HuH-7.5 (cell line): Measurements from ENCODE around the gene NETO2.
"Not testable (repeated sequence)": the region's sequence is repeated elsewhere in the genome, so short reads cannot be mapped to it uniquely, and the experiment has no call there.

ENCODE experiments used
- DNase-seq: peaks from one replicate; pipeline ENCODE4 v3.0.0; 2011; ENCODE audit warnings: low spot score

NETO2 gene, protein sequence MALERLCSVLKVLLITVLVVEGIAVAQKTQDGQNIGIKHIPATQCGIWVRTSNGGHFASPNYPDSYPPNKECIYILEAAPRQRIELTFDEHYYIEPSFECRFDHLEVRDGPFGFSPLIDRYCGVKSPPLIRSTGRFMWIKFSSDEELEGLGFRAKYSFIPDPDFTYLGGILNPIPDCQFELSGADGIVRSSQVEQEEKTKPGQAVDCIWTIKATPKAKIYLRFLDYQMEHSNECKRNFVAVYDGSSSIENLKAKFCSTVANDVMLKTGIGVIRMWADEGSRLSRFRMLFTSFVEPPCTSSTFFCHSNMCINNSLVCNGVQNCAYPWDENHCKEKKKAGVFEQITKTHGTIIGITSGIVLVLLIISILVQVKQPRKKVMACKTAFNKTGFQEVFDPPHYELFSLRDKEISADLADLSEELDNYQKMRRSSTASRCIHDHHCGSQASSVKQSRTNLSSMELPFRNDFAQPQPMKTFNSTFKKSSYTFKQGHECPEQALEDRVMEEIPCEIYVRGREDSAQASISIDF

GRCh38 chr16:47143677-47144558 lies at the start of gene NETO2:
Gene NETO2 (minus strand): TSS chr16:47143945. CDS start chr16:47143612, 333 bp downstream.
- peak; percentile 65 for DNase-seq

- no peak for DNase-seq
These were observed 38.6 kb upstream of the NETO2 start for GRCh38 chr16:47182318-47182717.

DNA sequence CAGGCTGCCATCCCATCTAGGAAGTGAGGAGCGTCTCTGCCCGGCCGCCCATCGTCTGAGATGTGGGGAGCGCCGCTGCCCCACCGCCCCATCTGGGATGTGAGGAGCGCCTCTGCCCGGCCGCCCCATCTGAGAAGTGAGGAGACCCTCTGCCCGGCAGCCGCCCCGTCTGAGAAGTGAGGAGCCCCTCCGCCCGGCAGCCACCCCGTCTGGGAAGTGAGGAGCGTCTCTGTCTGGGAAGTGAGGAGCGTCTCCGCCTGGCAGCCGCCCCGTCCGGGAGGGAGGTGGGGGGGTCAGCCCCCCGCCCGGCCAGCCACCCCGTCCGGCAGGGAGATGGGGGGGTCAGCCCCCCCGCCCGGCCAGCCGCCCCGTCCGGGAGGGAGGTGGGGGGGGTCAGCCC lies 37.3 kb upstream of the NETO2 start:
- not testable (repeated sequence) for DNase-seq

GRCh38 chr16:47180073-47180472 lies 36.3 kb upstream of the NETO2 start:
- DNase-seq = no peak

GRCh38 chr16:47175152-47175551 lies 31.4 kb upstream of the NETO2 start:
- no peak for DNase-seq

DNA sequence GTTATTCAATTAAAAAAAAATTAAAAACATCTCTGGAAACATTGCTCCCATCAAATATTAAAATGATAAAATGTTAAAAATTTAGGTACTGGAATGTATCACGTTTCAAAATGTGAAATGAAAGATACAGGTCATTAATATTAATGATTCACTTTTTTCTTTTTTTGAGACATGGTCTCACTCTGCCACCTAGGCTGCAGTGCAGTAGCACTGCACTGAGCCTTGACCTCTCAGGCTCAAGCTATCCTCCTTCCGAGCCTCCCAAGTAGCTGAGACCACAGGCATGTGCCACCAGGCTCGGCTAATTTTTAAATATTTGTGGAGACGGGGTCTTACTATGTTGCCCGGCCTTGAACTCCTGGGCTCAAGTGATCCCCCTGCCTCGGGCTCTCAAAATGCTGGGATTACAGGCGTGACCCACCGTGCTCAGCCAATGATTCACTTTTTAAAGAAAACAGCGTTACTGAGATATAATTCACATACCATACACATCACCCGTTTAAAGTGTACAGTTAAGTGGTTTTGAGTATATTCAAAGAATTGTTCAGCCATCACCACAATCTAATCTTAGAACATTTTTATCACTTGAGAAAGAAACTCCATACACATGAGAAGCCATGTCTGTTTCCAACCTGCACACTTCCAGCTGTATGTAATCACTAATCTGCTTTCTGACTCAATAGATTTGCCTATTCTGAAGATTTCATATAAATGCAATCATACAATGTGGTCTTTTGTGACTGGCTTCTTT lies 19.1 kb upstream of the NETO2 start:
- no peak for DNase-seq

DNA sequence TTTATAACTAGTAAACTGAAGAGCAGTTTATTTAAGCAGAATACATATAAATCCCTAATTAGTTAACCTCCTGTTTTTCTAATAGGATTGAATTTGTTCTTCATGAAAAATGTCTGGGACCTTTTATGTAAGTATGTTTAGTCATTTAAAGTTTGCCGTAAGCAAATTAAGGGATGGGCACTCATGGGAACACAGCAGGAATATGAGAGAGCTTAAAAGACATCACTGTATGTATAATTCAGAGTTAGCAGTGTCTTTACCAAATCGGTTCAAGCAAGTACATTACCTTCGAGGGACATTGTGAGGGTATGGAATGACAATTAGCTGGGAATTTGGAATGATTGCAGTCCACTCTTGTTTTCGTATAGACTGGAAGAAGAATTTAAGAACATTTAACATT lies 17.7 kb upstream of the NETO2 start:
- DNase-seq = no peak

DNA sequence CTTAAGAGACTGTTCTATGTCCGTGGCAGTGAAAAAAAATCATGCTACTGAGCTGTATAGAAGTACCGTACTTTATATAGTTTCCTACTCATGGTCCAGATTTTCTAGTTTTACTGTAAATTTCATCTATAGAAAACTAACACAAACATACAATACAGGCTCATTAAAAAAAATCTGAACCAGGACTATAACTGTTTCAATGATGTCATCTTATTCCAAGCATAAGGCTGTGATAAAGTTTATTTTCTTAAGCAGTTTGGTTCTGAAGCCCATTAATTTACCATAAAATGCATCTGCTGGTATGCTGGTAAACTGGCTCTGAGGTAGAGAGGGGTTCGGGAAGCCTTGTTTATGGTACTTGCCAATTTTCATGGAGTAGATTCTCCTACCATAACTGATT lies 16.7 kb upstream of the NETO2 start:
- no peak for DNase-seq

DNA sequence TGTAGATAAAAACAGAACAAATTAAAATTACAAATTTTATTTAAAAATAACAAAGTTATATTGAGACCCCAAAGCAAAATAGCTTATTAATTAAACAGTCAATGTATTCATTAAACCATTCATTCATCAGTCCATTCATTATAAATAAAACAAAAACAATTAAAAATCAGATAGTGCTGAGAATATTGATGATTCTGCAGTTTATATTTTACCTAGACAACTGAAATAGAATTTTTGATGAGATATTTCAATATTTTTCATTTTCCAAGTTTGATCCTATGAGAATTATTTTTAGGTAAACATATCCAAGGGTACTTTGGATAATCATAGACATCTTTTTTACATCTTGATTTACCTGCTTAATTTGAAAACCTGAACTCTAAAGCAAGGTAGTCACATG lies 15.2 kb upstream of the NETO2 start:
- DNase-seq = no peak

DNA sequence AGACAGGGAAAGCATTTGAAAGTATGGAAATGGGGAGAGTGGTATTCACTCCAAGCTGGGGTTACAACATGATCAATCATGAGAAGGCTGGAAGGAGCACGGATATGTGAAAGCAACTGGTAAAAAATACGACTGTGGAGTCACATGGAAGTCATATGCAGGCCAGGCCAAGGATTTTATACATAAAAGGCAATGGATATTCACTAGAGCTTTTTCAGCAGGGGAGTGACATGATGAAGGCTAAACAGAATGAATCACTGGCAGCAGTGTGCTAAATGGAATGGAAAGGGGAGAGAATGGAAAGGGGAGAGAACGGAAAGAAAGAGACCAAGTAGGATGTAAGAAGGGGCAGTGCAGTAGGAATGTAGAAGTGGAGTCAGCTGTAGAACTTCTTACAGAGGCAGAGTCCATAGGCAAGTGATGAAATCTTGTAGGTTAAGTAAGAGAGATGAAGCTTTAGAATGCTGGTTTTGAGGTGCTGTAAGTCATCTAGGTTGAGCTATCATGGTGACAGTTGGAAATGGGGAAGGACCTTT lies 13.0 kb upstream of the NETO2 start:
- no peak for DNase-seq

GRCh38 chr16:47152501-47152900 lies 8.8 kb upstream of the NETO2 start:
- not testable (repeated sequence) for DNase-seq

DNA sequence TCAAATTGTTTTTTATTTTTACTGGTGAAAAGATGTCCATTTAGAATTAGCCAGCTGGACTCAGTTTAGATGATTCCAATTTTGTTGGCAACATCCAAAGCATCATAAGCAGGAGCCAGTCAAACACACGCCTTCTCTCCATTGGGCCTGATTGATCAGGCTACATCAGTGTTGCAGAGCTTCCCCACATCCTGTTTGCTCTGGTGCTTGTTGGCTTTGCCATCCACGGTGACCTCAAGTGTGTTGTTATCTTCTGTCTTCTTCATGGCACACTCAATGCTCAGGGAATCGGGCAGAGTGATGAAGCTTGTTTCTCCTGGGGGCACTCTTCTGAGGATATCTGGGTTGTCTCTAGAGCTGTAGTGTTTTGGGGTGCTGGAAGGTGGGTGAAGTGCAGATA lies 6.3 kb upstream of the NETO2 start:
- DNase-seq = no peak

- no peak for DNase-seq
These were observed 773 bp upstream of the NETO2 start for GRCh38 chr16:47144559-47144877.

DNA sequence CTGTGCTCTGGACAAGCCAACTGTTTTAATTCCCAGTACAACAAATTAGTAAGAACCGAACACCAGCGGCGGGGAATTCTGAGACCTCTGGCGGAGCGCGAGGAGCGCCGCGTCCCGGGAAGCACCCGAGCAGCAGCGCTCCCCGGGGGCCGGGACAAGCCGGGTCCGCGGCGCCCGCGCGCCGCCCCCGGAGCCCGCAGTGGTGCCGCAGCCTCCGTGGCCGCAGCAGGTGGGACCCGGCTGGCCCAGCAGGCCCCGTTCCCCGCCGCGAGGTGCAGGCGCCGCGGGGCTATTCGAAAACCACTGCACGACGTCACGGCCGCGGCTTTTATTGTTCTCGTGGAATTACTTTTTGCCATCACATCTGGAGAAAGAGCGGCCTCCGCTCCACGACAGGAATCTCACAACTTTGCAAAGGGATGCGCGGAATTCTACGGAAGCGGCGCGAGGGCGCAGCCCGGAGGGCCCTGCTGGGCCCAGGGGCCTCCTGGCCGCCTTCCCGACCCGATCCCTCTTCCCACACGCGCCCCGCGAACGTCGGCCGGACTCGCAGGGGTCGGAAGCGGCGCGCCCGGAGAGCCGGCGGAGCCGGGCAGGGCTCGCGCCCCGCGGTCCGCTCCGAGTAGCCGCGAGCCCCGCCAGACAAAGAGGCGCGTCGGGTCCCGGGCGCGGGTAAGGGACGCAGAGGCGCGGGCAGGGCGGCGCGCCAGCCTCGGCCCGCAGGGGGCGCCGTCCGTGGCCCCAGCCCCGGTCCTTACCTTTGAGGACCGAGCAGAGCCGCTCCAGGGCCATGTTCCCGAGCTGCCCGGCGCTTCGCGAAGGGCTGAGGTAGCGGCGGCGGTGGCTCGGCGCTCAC lies 696 bp downstream of the NETO2 start:
- DNase-seq = peak; percentile 54

DNA sequence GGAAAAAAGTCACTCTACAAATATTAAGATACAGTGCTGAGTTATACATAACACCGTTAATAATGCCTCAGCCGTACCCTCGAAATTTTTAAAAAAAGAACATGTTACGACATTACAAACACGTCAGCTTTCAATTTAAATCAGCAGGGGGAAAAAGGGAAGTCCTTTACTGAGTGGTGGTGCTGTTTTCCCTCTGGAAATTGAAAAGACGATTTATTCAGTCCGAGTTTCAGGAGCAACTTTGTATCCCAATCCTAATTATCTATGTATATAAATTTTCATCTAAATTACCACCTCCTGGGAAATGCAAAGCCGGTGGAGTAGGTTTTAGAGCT lies 1.3 kb downstream of the NETO2 start:
- DNase-seq = peak; percentile 16

DNA sequence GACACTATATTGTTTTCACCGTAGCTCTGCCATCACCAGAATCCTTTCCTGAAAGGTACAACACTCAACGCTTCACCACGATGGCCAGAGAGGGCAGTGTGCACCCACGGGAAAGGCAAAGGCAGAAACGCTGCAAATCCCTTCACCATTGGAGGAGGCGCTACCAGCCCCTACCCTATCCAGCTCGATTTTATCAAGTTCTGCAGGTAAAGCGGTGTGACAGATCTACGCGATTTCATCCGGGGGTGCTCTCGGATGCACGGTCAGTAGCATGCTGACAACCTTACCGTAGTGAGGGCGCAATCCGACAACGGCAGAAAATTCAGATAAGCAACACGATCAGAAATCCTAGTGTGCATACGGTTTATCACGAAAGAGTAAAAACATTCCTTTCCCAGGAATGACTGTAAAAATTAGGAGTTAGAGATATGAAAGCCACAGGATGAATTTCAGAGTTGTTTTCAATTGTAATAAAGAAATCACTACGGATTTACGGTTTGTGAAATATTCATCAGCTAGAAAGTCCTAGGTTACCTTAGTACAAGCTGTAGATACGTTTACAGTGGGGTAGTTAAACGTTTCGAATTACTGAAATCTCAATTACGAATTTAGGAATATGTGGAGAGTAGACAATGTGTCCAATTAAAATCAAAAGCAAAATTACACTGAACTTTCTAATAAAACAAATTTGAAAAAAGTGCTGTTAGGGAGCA lies 1.8 kb downstream of the NETO2 start:
- DNase-seq = peak; percentile 80

DNA sequence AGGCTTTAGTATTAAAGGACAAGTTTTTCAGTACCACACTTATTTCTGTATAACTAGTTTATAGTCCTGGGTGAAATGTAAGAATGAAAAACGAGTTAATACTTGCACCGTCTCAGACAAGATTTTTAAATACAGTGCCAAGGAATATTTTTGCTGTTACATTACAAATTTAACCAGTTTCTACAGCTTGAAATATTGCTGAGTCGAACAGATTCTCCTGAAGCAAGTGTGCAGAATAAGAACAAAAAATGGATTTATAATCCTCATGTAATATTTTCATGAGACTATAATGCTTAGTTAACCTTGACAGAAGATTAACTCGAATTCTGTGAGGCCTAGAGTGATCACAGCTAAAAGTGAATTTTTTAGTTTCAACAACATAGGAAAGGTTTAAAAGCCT lies 3.1 kb downstream of the NETO2 start:
- DNase-seq = no peak

GRCh38 chr16:47139561-47140185 lies 4.1 kb downstream of the NETO2 start:
- DNase-seq = no peak

DNA sequence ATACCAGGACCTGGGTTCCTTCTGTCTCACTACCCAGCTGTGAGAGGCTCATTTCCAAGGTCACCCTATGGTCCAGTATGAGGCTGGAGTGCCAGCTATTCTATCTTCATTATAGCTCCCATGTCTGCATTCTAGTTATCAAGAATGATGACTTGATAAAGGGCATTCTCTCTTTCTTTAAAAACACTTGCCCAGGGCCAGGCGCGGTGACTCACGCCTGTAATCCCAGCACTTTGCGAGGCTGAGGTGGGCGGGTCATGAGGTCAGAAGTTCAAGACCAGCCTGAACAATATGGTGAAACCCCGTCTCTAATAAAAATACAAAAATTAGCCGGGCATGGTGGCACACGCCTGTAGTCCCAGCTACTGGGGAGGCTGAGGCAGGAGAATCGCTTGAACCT lies 5.8 kb downstream of the NETO2 start:
- DNase-seq = not testable (repeated sequence)
